Esophagus squamous epithelium (tissue), 5 donors: ENCODE results near the gene RPGRIP1. TPM values are rescaled to one million over a fixed set of nuclear protein-coding genes. Genes with fewer than 3 reads are reported as not detected.

Experiments used
- DNase-seq: peaks from one replicate; lab custom pipeline; 2025; lab: John Stamatoyannopoulos, UW
- H3K27ac ChIP-seq, 4 donors: fragments of 200-600 bp; sonication (generic); one replicate each; pipeline ENCODE4 v1.5.1; 2016 to 2019; ENCODE audit warnings: mild to moderate bottlenecking in 1 of 4
- H3K27me3 ChIP-seq, 4 donors: fragments of 200-600 bp; sonication (generic); 1 replicate in 3 of 4; 2 replicates in 1 of 4; pipeline versions ENCODE4 v1.5.1 to v1.6.0; 2017 to 2021; ENCODE audit warnings: antibody characterized with exemption in 1 of 4
- H3K36me3 ChIP-seq, 3 donors: fragments of 200-600 bp; sonication (generic); one replicate each; pipeline ENCODE4 v1.5.1; 2016 to 2019
- H3K4me1 ChIP-seq, 3 donors: fragments of 200-600 bp; sonication (generic); one replicate each; pipeline ENCODE4 v1.5.1; 2017 to 2019
- H3K4me3 ChIP-seq, 4 donors: fragments of 200-600 bp; sonication (generic); 1 replicate in 3 of 4; 2 replicates in 1 of 4; pipeline ENCODE4 v1.5.1; 2016 to 2019; ENCODE audit warnings: mild to moderate bottlenecking in 2 of 4, moderate library complexity in 1 of 4
- H3K9me3 ChIP-seq, 3 donors: fragments of 200-600 bp; sonication (generic); one replicate each; pipeline ENCODE4 v1.5.1; 2016 to 2019
- CTCF ChIP-seq, 6 experiments: fragments of 450-650 bp in 4 of 6; fragments of 200-600 bp in 2 of 6; sonication (generic) in 2 of 6; IDR thresholded peaks; one replicate each; pipeline ENCODE4 v1.5.1; 2016 to 2019; ENCODE audit warnings: antibody characterized with exemption in 6 of 6, mild to moderate bottlenecking in 4 of 6, moderate library complexity in 4 of 6
- POLR2A ChIP-seq, 4 donors: fragments of 450-650 bp; IDR thresholded peaks; one replicate each; pipeline ENCODE4 v1.6.1; 2017; ENCODE audit warnings: antibody characterized with exemption in 4 of 4, mild to moderate bottlenecking in 4 of 4, moderate library complexity in 3 of 4
- WGBS, 2 donors: methylation state at CpG; one replicate each; pipeline ENCODE4 v1.1.5; 2018; 5-methylcytosine and 5-hydroxymethylcytosine counted together
- intact Hi-C: fragments of 100-400 bp; cut with DNase I; formaldehyde crosslinking; loops from one replicate; pipeline ENCODE4 v1.15.0; 2022
- total RNA-seq, 4 donors: library from RNA; depleted of rRNA; stranded (reverse); fragments of >200 nt; gene quantifications; one replicate each; pipeline ENCODE4 v1.1.0, GENCODE V29; 2016
- donor health status: DM: yes; HTN: yes; CAD: no.

RPGRIP1 gene
- total RNA-seq = not detected

GRCh38 chr14:21279783-21280182, at the start of gene RPGRIP1:
TSS of gene RPGRIP1 (plus strand) at chr14:21280083. CDS start at chr14:21287977, 7,894 bp downstream.
- WGBS, 2 donors = 87 to 96% methylated on average over 2 of the region's 2 CpGs
- Histone ChIP-seq H3K9me3 (no peaks in the 10 kb centered on the region), H3K4me3 (no peak within 1 kb of the TSS), H3K36me3 (no peaks in the 10 kb centered on the region), H3K27ac (no peak within 1 kb of the TSS), H3K27me3 (no peaks in the 10 kb centered on the region), H3K4me1 (no peaks in the 10 kb centered on the region)
- DNase-seq = no peak
- TF ChIP-seq POLR2A (IDR thresholded peaks at IDR 0.05) (no peak), CTCF (IDR thresholded peaks at IDR 0.05) (no peak)
- intact Hi-C loops = no loop called here

GRCh38 chr14:21231020-21231652, 48.7 kb upstream of the RPGRIP1 start:
- Histone ChIP-seq H3K27me3 (no peaks in the 10 kb centered on the region), H3K36me3 (peaks cover 27 to 97% (median 32%) of the 10 kb centered on the region in 3 donors), H3K9me3 (no peaks in the 10 kb centered on the region), H3K4me3 (no peak overlapping the region), H3K4me1 (peaks cover 0 to 55% (median 24%) of the 10 kb centered on the region in 3 donors), H3K27ac (no peak overlapping the region)
- TF ChIP-seq CTCF (IDR thresholded peaks at IDR 0.05) (no peak), POLR2A (IDR thresholded peaks at IDR 0.05) (no peak)
- intact Hi-C loops = no loop called here
- DNase-seq = no peak
- WGBS, 2 donors = 73 to 74% methylated on average over 14 of the region's 14 CpGs

- no peaks in the 10 kb centered on the region for H3K27me3 ChIP-seq
- no peak overlapping the region for H3K4me3 ChIP-seq
- peaks cover 23 to 93% (median 23%) of the 10 kb centered on the region in 3 donors for H3K36me3 ChIP-seq
- H3K9me3 ChIP-seq = no peaks in the 10 kb centered on the region
- DNase-seq = no peak
- H3K4me1 ChIP-seq = peaks cover 0 to 79% (median 24%) of the 10 kb centered on the region in 3 donors
- intact Hi-C loops = no loop called here
- H3K27ac ChIP-seq = no peak overlapping the region
- WGBS, 2 donors = 41 to 42% methylated on average over 7 to 8 of the region's 8 CpGs
- TF ChIP-seq CTCF (IDR thresholded peaks at IDR 0.05) = peak in 3 of 6 experiments; percentile 7 to 33 (median 25)
- no peak for TF ChIP-seq POLR2A (IDR thresholded peaks at IDR 0.05)
Measured at GRCh38 chr14:21233457-21234076, 46.3 kb upstream of the RPGRIP1 start.

GRCh38 chr14:21234112-21234511, 45.8 kb upstream of the RPGRIP1 start:
- peaks cover 0 to 84% (median 24%) of the 10 kb centered on the region in 3 donors for H3K4me1 ChIP-seq
- no peak overlapping the region for H3K27ac ChIP-seq
- peaks cover 18 to 93% (median 19%) of the 10 kb centered on the region in 3 donors for H3K36me3 ChIP-seq
- no peaks in the 10 kb centered on the region for H3K9me3 ChIP-seq
- no peak overlapping the region for H3K4me3 ChIP-seq
- TF ChIP-seq POLR2A (IDR thresholded peaks at IDR 0.05) = no peak
- TF ChIP-seq CTCF (IDR thresholded peaks at IDR 0.05) = no peak
- H3K27me3 ChIP-seq = no peaks in the 10 kb centered on the region
- intact Hi-C loops = no loop called here
- DNase-seq = no peak
- WGBS, 2 donors = 83 to 91% methylated on average over 5 of the region's 5 CpGs
